Measurements from ENCODE around the gene MAP2K6. TPM values are rescaled to one million over a fixed set of nuclear protein-coding genes. Genes with fewer than 3 reads are reported as not detected.

MAP2K6 gene
- polyA plus RNA-seq, 4 donors, result 18.2 to 27.2 (median 22.2) TPM

GRCh38 chr17:69480245-69480644 is 65.7 kb downstream of the MAP2K6 start:
- no peak for DNase-seq (ENCODE audit: low read depth in 4 of 4, low spot score in 3 of 4)

GRCh38 chr17:69485251-69485661 is 70.8 kb downstream of the MAP2K6 start:
- no peak for DNase-seq (ENCODE audit: low read depth in 4 of 4, low spot score in 3 of 4)

GRCh38 chr17:69485901-69486643 is 71.6 kb downstream of the MAP2K6 start:
- DNase-seq (ENCODE audit: low read depth in 4 of 4, low spot score in 3 of 4), result no peak

- DNase-seq (ENCODE audit: low read depth in 4 of 4, low spot score in 3 of 4), result no peak
These were observed 72.5 kb downstream of the MAP2K6 start for GRCh38 chr17:69486779-69487637.

- DNase-seq (ENCODE audit: low read depth in 4 of 4, low spot score in 3 of 4), result no peak
These were observed 74.8 kb downstream of the MAP2K6 start for GRCh38 chr17:69489313-69489712.

GRCh38 chr17:69492410-69493071 is 78.0 kb downstream of the MAP2K6 start:
- no peak for DNase-seq (ENCODE audit: low read depth in 4 of 4, low spot score in 3 of 4)

GRCh38 chr17:69495787-69496186 is 81.3 kb downstream of the MAP2K6 start:
- DNase-seq (ENCODE audit: low read depth in 4 of 4, low spot score in 3 of 4), result no peak

- no peak for DNase-seq (ENCODE audit: low read depth in 4 of 4, low spot score in 3 of 4)
These were observed 82.7 kb downstream of the MAP2K6 start for GRCh38 chr17:69497161-69497560.

- DNase-seq (ENCODE audit: low read depth in 4 of 4, low spot score in 3 of 4), result no peak
These were observed 84.8 kb downstream of the MAP2K6 start for GRCh38 chr17:69499318-69499717.

- DNase-seq (ENCODE audit: low read depth in 4 of 4, low spot score in 3 of 4), result no peak
These were observed 86.5 kb downstream of the MAP2K6 start for GRCh38 chr17:69500911-69501429.

- peak; percentile 54 to 65 (median 61) for DNase-seq (ENCODE audit: low read depth in 4 of 4, low spot score in 3 of 4)
These were observed 87.3 kb downstream of the MAP2K6 start for GRCh38 chr17:69501591-69502468.

GRCh38 chr17:69503711-69504110 is 89.2 kb downstream of the MAP2K6 start:
- no peak for DNase-seq (ENCODE audit: low read depth in 4 of 4, low spot score in 3 of 4)

- no peak for DNase-seq (ENCODE audit: low read depth in 4 of 4, low spot score in 3 of 4)
These were observed 91.2 kb downstream of the MAP2K6 start for GRCh38 chr17:69505740-69506139.

GRCh38 chr17:69506489-69506888 is 92.0 kb downstream of the MAP2K6 start:
- no peak for DNase-seq (ENCODE audit: low read depth in 4 of 4, low spot score in 3 of 4)

GRCh38 chr17:69508814-69509213 is 94.3 kb downstream of the MAP2K6 start:
- no peak for DNase-seq (ENCODE audit: low read depth in 4 of 4, low spot score in 3 of 4)

- no peak for DNase-seq (ENCODE audit: low read depth in 4 of 4, low spot score in 3 of 4)
These were observed 96.8 kb downstream of the MAP2K6 start for GRCh38 chr17:69511250-69511649.

GRCh38 chr17:69512946-69513345 is 98.4 kb downstream of the MAP2K6 start:
- no peak for DNase-seq (ENCODE audit: low read depth in 4 of 4, low spot score in 3 of 4)

- no peak for DNase-seq (ENCODE audit: low read depth in 4 of 4, low spot score in 3 of 4)
These were observed 101.7 kb downstream of the MAP2K6 start for GRCh38 chr17:69516225-69516624.

GRCh38 chr17:69516911-69517310 is 102.4 kb downstream of the MAP2K6 start:
- DNase-seq (ENCODE audit: low read depth in 4 of 4, low spot score in 3 of 4), result no peak

GRCh38 chr17:69518951-69519350 is 104.5 kb downstream of the MAP2K6 start:
- no peak for DNase-seq (ENCODE audit: low read depth in 4 of 4, low spot score in 3 of 4)

All from left renal pelvis (tissue), 4 donors.